ENCODE results near the gene H1-8. TPM values are rescaled to one million over a fixed set of nuclear protein-coding genes. Genes with fewer than 3 reads are reported as not detected.
A peak's percentile ranks its signal among the peaks of the same experiment; 100 is the strongest.

H1-8 gene
- total RNA-seq, 2 experiments from 2014 or later: not detected

- no peaks in the 10 kb centered on the region for H3K27me3 Mint-ChIP-seq
- peaks cover 5% of the 10 kb centered on the region for H3K4me1 Mint-ChIP-seq (ENCODE audit: low read depth)
- TF ChIP-seq CTCF (IDR thresholded peaks at IDR 0.05): no peak
- intact Hi-C loops (cut with micrococcal nuclease): no loop called here
- ATAC-seq (peak; percentile 20), DNase-seq (no peak)
- no peak overlapping the region for H3K27ac Mint-ChIP-seq
- H3K9me3 Mint-ChIP-seq: no peaks in the 10 kb centered on the region
- no peaks in the 10 kb centered on the region for H3K36me3 Mint-ChIP-seq (ENCODE audit: low read depth)
- ChIA-PET POLR2A (interaction anchor here (0.8 to 0.9 kb wide), 2 partner anchors 10 to 68 kb away, joined by 3 read pairs; no protein-coding TSS in a partner anchor), CTCF (no interaction called here)
- H3K4me3 Mint-ChIP-seq: no peak overlapping the region
Measured at GRCh38 chr3:129558772-129559564, 16.0 kb downstream of the H1-8 start.

- ATAC-seq: no peak
Measured at GRCh38 chr3:129559565-129560079, 16.6 kb downstream of the H1-8 start.

GRCh38 chr3:129560269-129560787 lies 17.4 kb downstream of the H1-8 start:
- POLR2A ChIA-PET: no interaction called here
- CTCF ChIA-PET: no interaction called here
- intact Hi-C loops (cut with micrococcal nuclease): no loop called here
- peaks cover 4% of the 10 kb centered on the region for H3K4me1 Mint-ChIP-seq (ENCODE audit: low read depth)
- no peak overlapping the region for H3K4me3 Mint-ChIP-seq
- H3K9me3 Mint-ChIP-seq: no peaks in the 10 kb centered on the region
- H3K27ac Mint-ChIP-seq: no peak overlapping the region
- ATAC-seq (no peak), DNase-seq (no peak)
- H3K36me3 Mint-ChIP-seq (ENCODE audit: low read depth): no peaks in the 10 kb centered on the region
- no peak for TF ChIP-seq CTCF (IDR thresholded peaks at IDR 0.05)
- no peaks in the 10 kb centered on the region for H3K27me3 Mint-ChIP-seq

More at GRCh38 chr3:129559565-129560079, 16.6 kb downstream of the H1-8 start:
- H3K4me1 Mint-ChIP-seq (ENCODE audit: low read depth): peaks cover 4% of the 10 kb centered on the region
- no peak for DNase-seq
- intact Hi-C loops (cut with micrococcal nuclease): no loop called here
- H3K9me3 Mint-ChIP-seq: no peaks in the 10 kb centered on the region
- CTCF ChIA-PET: no interaction called here
- POLR2A ChIA-PET: interaction anchor here (0.8 to 0.9 kb wide), 2 partner anchors 10 to 68 kb away, joined by 3 read pairs; no protein-coding TSS in a partner anchor
- TF ChIP-seq CTCF (IDR thresholded peaks at IDR 0.05): no peak
- no peak overlapping the region for H3K27ac Mint-ChIP-seq
- H3K4me3 Mint-ChIP-seq: no peak overlapping the region
- H3K27me3 Mint-ChIP-seq: no peaks in the 10 kb centered on the region
- no peaks in the 10 kb centered on the region for H3K36me3 Mint-ChIP-seq (ENCODE audit: low read depth)

GRCh38 chr3:129560911-129561594 lies 18.1 kb downstream of the H1-8 start:
- intact Hi-C loops (cut with micrococcal nuclease): no loop called here
- Mint-ChIP-seq H3K4me1 (ENCODE audit: low read depth) (peaks cover 4% of the 10 kb centered on the region), H3K4me3 (no peak overlapping the region), H3K27me3 (no peaks in the 10 kb centered on the region), H3K36me3 (ENCODE audit: low read depth) (no peaks in the 10 kb centered on the region), H3K9me3 (no peaks in the 10 kb centered on the region), H3K27ac (no peak overlapping the region)
- no peak for ATAC-seq
- no peak for DNase-seq
- CTCF ChIA-PET: no interaction called here
- TF ChIP-seq CTCF (IDR thresholded peaks at IDR 0.05): no peak
- POLR2A ChIA-PET: no interaction called here

Measured in activated CD8-positive, alpha-beta T cell treated with anti-CD3 and anti-CD28 coated beads for 36 hours (primary cell).